ENCODE data around the gene EPHA3.

The EPHA3 gene

DNA sequence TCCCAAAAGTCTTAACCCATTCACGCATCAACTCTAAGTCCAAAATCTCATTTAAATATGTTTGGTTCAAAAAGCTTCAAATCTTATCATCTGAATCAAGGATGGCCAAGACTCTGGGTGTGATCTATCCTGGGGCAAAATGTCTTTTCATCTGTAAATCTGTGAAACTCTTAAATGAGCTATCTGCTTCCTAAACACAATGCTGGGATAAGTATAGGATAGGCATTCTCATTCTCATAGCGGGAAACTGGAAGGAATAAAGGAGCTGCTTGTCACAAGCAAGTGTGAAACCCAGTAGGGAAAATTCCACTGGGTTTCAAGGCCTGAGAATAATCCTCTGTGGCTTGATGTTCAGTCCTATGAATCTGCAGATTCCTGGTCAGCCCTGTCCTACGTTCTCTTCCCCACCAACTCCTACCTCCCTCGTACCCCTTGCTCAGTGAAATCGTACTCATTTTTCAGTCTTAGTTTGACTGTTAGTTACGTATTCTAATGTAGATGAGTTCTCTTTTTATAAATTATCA, 156.7 kb downstream of the EPHA3 start:
- H3F3A ChIP-seq (ENCODE audit: low read depth) = no peaks in the 10 kb centered on the region
- H3K27me3 ChIP-seq (ENCODE audit: insufficient read depth, low read length, poor library complexity, severe bottlenecking) = no peaks in the 10 kb centered on the region
- no peaks in the 10 kb centered on the region for H3K36me3 ChIP-seq (ENCODE audit: insufficient read depth, low read length)
- H3K4me1 ChIP-seq (ENCODE audit: insufficient read depth, low read length, poor library complexity, severe bottlenecking) = peaks cover 5% of the 10 kb centered on the region
- no peaks in the 10 kb centered on the region for H3K79me2 ChIP-seq (ENCODE audit: insufficient read depth, low read length)
- no peak for TF ChIP-seq EZH2phosphoT487 (IDR thresholded peaks at IDR 0.05; ENCODE audit: borderline replicate concordance)
- no peak for TF ChIP-seq CTCF (conservative IDR thresholded peaks at IDR 0.05; ENCODE audit: low read length)
- no peak overlapping the region for H2AFZ ChIP-seq (ENCODE audit: low read length)
- no peaks in the 10 kb centered on the region for H3K9me2 ChIP-seq (replicated peaks; ENCODE audit: low read depth, low read length)
- H3K9me3 ChIP-seq (ENCODE audit: insufficient read depth, low read depth, low read length) = no peaks in the 10 kb centered on the region
- no peaks in the 10 kb centered on the region for H4K20me1 ChIP-seq (ENCODE audit: insufficient read depth, low read length, poor library complexity, severe bottlenecking)
- H3K9ac ChIP-seq (ENCODE audit: low read depth, low read length, poor library complexity, severe bottlenecking) = no peak overlapping the region
- no peak overlapping the region for H3K4me2 ChIP-seq (ENCODE audit: low read depth, low read length, poor library complexity, severe bottlenecking)
- H3K4me3 ChIP-seq (ENCODE audit: low read length, poor library complexity, severe bottlenecking) = no peak overlapping the region

- Histone ChIP-seq H3K9me3 (ENCODE audit: insufficient read depth, low read depth, low read length) (no peaks in the 10 kb centered on the region), H3K36me3 (ENCODE audit: insufficient read depth, low read length) (no peaks in the 10 kb centered on the region), H3K27me3 (ENCODE audit: insufficient read depth, low read length, poor library complexity, severe bottlenecking) (no peaks in the 10 kb centered on the region), H3K4me3 (ENCODE audit: low read length, poor library complexity, severe bottlenecking) (no peak overlapping the region), H3K79me2 (ENCODE audit: insufficient read depth, low read length) (no peaks in the 10 kb centered on the region), H2AFZ (ENCODE audit: low read length) (no peak overlapping the region), H3K4me2 (ENCODE audit: low read depth, low read length, poor library complexity, severe bottlenecking) (no peak overlapping the region), H3F3A (ENCODE audit: low read depth) (no peaks in the 10 kb centered on the region), H3K9me2 (replicated peaks; ENCODE audit: low read depth, low read length) (no peaks in the 10 kb centered on the region), H3K4me1 (ENCODE audit: insufficient read depth, low read length, poor library complexity, severe bottlenecking) (peaks cover 5% of the 10 kb centered on the region), H4K20me1 (ENCODE audit: insufficient read depth, low read length, poor library complexity, severe bottlenecking) (no peaks in the 10 kb centered on the region), H3K9ac (ENCODE audit: low read depth, low read length, poor library complexity, severe bottlenecking) (no peak overlapping the region)
- TF ChIP-seq EZH2phosphoT487 (IDR thresholded peaks at IDR 0.05; ENCODE audit: borderline replicate concordance) = no peak
- TF ChIP-seq CTCF (conservative IDR thresholded peaks at IDR 0.05; ENCODE audit: low read length) = no peak
Observed at GRCh38 chr3:89266074-89266473, 158.7 kb downstream of the EPHA3 start.

DNA sequence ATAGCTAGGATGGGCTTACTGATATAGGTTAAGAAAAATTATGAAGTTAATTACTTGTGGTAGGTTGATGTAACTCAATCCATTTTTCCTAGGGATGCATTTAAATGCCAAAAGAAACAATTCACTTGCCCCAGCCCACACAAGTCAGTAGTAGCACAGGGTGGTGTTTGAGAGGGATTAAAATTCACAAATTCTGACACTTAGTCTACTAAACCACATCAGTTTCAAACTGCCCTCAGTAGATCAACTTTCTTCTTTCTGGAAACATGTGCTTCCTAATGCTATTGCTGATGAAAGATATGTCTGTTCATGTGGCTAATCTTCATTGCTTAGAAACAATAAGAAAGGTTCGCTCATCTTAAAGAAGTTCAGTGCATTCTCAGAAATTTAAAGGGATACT, 160.6 kb downstream of the EPHA3 start:
- Histone ChIP-seq H3K36me3 (ENCODE audit: insufficient read depth, low read length) (no peaks in the 10 kb centered on the region), H3K79me2 (ENCODE audit: insufficient read depth, low read length) (no peaks in the 10 kb centered on the region), H3K9ac (ENCODE audit: low read depth, low read length, poor library complexity, severe bottlenecking) (no peak overlapping the region), H3K4me1 (ENCODE audit: insufficient read depth, low read length, poor library complexity, severe bottlenecking) (peaks cover 5% of the 10 kb centered on the region), H3K4me3 (ENCODE audit: low read length, poor library complexity, severe bottlenecking) (no peak overlapping the region), H3K9me3 (ENCODE audit: insufficient read depth, low read depth, low read length) (no peaks in the 10 kb centered on the region), H3F3A (ENCODE audit: low read depth) (0 out of 2 replicates have a peak, but pooled peaks cover 3% of the 10 kb centered on the region), H4K20me1 (ENCODE audit: insufficient read depth, low read length, poor library complexity, severe bottlenecking) (no peaks in the 10 kb centered on the region), H3K9me2 (replicated peaks; ENCODE audit: low read depth, low read length) (no peaks in the 10 kb centered on the region), H3K27me3 (ENCODE audit: insufficient read depth, low read length, poor library complexity, severe bottlenecking) (no peaks in the 10 kb centered on the region), H3K4me2 (ENCODE audit: low read depth, low read length, poor library complexity, severe bottlenecking) (peak overlapping the region; percentile 16), H2AFZ (ENCODE audit: low read length) (peak overlapping the region; percentile 56; the same call in 1 of the 2 replicates)
- TF ChIP-seq CTCF (conservative IDR thresholded peaks at IDR 0.05; ENCODE audit: low read length) (no peak), EZH2phosphoT487 (IDR thresholded peaks at IDR 0.05; ENCODE audit: borderline replicate concordance) (no peak)
